Skeletal muscle tissue (tissue), 4 donors: ENCODE results near the gene RNASEH2A. TPM values are rescaled to one million over a fixed set of nuclear protein-coding genes. Genes with fewer than 3 reads are reported as not detected.
"Not testable (repeated sequence)": the region's sequence is repeated elsewhere in the genome, so short reads cannot be mapped to it uniquely, and the experiment has no call there.

Experiments used
- H3K27ac ChIP-seq: one replicate; pipeline ENCODE4 v1.7.0; 2013; ENCODE audit warnings: mild to moderate bottlenecking, low read depth, low read length, inconsistent platforms
- H3K27me3 ChIP-seq, 3 donors: one replicate each; pipeline ENCODE4 v1.7.0; 2013; ENCODE audit warnings: low read length in 3 of 3; ENCODE audit not compliant: control insufficient read depth in 3 of 3, insufficient read depth in 3 of 3
- H3K36me3 ChIP-seq, 3 donors: one replicate each; pipeline ENCODE4 v1.7.0; 2013; ENCODE audit warnings: low read length in 3 of 3; ENCODE audit not compliant: control insufficient read depth in 3 of 3, insufficient read depth in 3 of 3
- H3K4me1 ChIP-seq, 3 donors: one replicate each; pipeline ENCODE4 v1.7.0; 2013; ENCODE audit warnings: low read length in 3 of 3, mild to moderate bottlenecking in 3 of 3; ENCODE audit not compliant: control insufficient read depth in 3 of 3, insufficient read depth in 3 of 3
- H3K4me3 ChIP-seq, 3 donors: one replicate each; pipeline ENCODE4 v1.7.0; 2013; ENCODE audit warnings: low read length in 3 of 3
- H3K9ac ChIP-seq, 3 donors: one replicate each; pipeline ENCODE4 v1.7.0; 2013; ENCODE audit warnings: low read length in 3 of 3, mild to moderate bottlenecking in 3 of 3, moderate library complexity in 2 of 3, low read depth in 1 of 3
- H3K9me3 ChIP-seq, 3 donors: one replicate each; pipeline ENCODE4 v1.7.0; 2013; ENCODE audit warnings: low read length in 3 of 3; ENCODE audit not compliant: control insufficient read depth in 3 of 3
- total RNA-seq: library from RNA; depleted of rRNA; stranded (reverse); fragments of >200 nt; gene quantifications from one replicate; pipeline ENCODE4 v1.2.3, GENCODE V29; 2014
- donor health status: Osteomylitis.

Gene RNASEH2A
- total RNA-seq, 1 donor from 2014 or later, result 5.7 TPM

GRCh38 chr19:12838886-12839756 lies 32.7 kb downstream of the RNASEH2A start:
- Histone ChIP-seq H3K4me3 (no peak overlapping the region), H3K9me3 (no peaks in the 10 kb centered on the region), H3K27me3 (peaks cover 89 to 95% (median 90%) of the 10 kb centered on the region in 3 donors), H3K36me3 (no peaks in the 10 kb centered on the region), H3K4me1 (peaks cover 2 to 9% (median 4%) of the 10 kb centered on the region in 3 donors), H3K27ac (no peak overlapping the region), H3K9ac (no peak overlapping the region)

GRCh38 chr19:12840091-12841079 lies 34.0 kb downstream of the RNASEH2A start:
- peaks cover 81 to 92% (median 83%) of the 10 kb centered on the region in 3 donors for H3K27me3 ChIP-seq
- H3K9ac ChIP-seq, result no peak overlapping the region
- H3K27ac ChIP-seq, result no peak overlapping the region
- H3K9me3 ChIP-seq, result no peaks in the 10 kb centered on the region
- no peak overlapping the region for H3K4me3 ChIP-seq
- peaks cover 2 to 9% (median 4%) of the 10 kb centered on the region in 3 donors for H3K4me1 ChIP-seq
- H3K36me3 ChIP-seq, result no peaks in the 10 kb centered on the region

GRCh38 chr19:12841094-12841493 lies 34.7 kb downstream of the RNASEH2A start:
- Histone ChIP-seq H3K27ac (no peak overlapping the region), H3K4me3 (peak overlapping the region in 1 of 3 donors; percentile 13), H3K9me3 (no peaks in the 10 kb centered on the region), H3K36me3 (no peaks in the 10 kb centered on the region), H3K4me1 (peaks cover 2 to 9% (median 4%) of the 10 kb centered on the region in 3 donors), H3K27me3 (peaks cover 74 to 88% (median 76%) of the 10 kb centered on the region in 3 donors), H3K9ac (no peak overlapping the region)

- H3K27me3 ChIP-seq, result peaks cover 63 to 81% (median 69%) of the 10 kb centered on the region in 3 donors
- peaks cover 4 to 15% (median 6%) of the 10 kb centered on the region in 3 donors for H3K4me1 ChIP-seq
These were observed 36.1 kb downstream of the RNASEH2A start for GRCh38 chr19:12842511-12842910.

GRCh38 chr19:12843328-12843727 lies 36.9 kb downstream of the RNASEH2A start:
- Histone ChIP-seq H3K36me3 (no peaks in the 10 kb centered on the region), H3K9ac (no peak overlapping the region), H3K4me3 (no peak overlapping the region), H3K27me3 (peaks cover 57 to 78% (median 62%) of the 10 kb centered on the region in 3 donors), H3K27ac (no peak overlapping the region), H3K4me1 (peaks cover 4 to 21% (median 9%) of the 10 kb centered on the region in 3 donors), H3K9me3 (no peaks in the 10 kb centered on the region)

More at GRCh38 chr19:12842511-12842910, 36.1 kb downstream of the RNASEH2A start:
- Histone ChIP-seq H3K9me3 (no peaks in the 10 kb centered on the region), H3K36me3 (no peaks in the 10 kb centered on the region), H3K4me3 (no peak overlapping the region), H3K9ac (no peak overlapping the region), H3K27ac (no peak overlapping the region)

- Histone ChIP-seq H3K4me3 (no peak overlapping the region), H3K4me1 (peaks cover 4 to 21% (median 9%) of the 10 kb centered on the region in 3 donors), H3K27me3 (peaks cover 52 to 71% (median 57%) of the 10 kb centered on the region in 3 donors), H3K9ac (no peak overlapping the region), H3K9me3 (no peaks in the 10 kb centered on the region), H3K36me3 (no peaks in the 10 kb centered on the region), H3K27ac (no peak overlapping the region)
These were observed 37.8 kb downstream of the RNASEH2A start for GRCh38 chr19:12843999-12844732.

- not testable (repeated sequence) for H3K9ac ChIP-seq, H3K9me3 ChIP-seq, H3K36me3 ChIP-seq, H3K27ac ChIP-seq, H3K4me3 ChIP-seq
- Histone ChIP-seq H3K27me3 (peaks cover 28 to 47% (median 34%) of the 10 kb centered on the region in 3 donors), H3K4me1 (peaks cover 0 to 12% (median 6%) of the 10 kb centered on the region in 3 donors)
These were observed 40.2 kb downstream of the RNASEH2A start for GRCh38 chr19:12846613-12847012.

GRCh38 chr19:12847159-12848139 lies 41.1 kb downstream of the RNASEH2A start:
- peak overlapping the region in 2 of 3 donors; percentile 60 to 67 for H3K4me3 ChIP-seq
- H3K27me3 ChIP-seq, result peaks cover 22 to 42% (median 28%) of the 10 kb centered on the region in 3 donors
- no peaks in the 10 kb centered on the region for H3K36me3 ChIP-seq
- no peak overlapping the region for H3K27ac ChIP-seq
- peaks cover 0 to 12% (median 6%) of the 10 kb centered on the region in 3 donors for H3K4me1 ChIP-seq
- no peaks in the 10 kb centered on the region for H3K9me3 ChIP-seq
- H3K9ac ChIP-seq, result peak overlapping the region; percentile 51 to 62 (median 56)
